PC-3 (cell line): ENCODE data around the gene PPL.

Experiments
- CTCF ChIP-seq: fragments of 300-600 bp; sonication (generic); conservative IDR thresholded peaks from 2 replicates; pipeline ENCODE4 v1.5.1; 2017; ENCODE audit warnings: antibody characterized with exemption, low read depth, mild to moderate bottlenecking, low read length
- EZH2 ChIP-seq: fragments of 300-600 bp; sonication (generic); IDR thresholded peaks from one replicate; pipeline ENCODE4 v1.6.1; 2017; ENCODE audit warnings: antibody characterized with exemption, mild to moderate bottlenecking, low read length; ENCODE audit not compliant: unreplicated experiment
- EZH2phosphoT487 ChIP-seq: fragments of 300-600 bp; sonication (generic); IDR thresholded peaks from 2 replicates; pipeline ENCODE4 v1.6.1; 2018; ENCODE audit warnings: mild to moderate bottlenecking, antibody characterized with exemption, low read length, borderline replicate concordance

GRCh38 chr16:4868026-4868425, 68.9 kb downstream of the PPL start:
- TF ChIP-seq CTCF, result no peak
- TF ChIP-seq EZH2phosphoT487, result no peak
- TF ChIP-seq EZH2, result no peak
